ENCODE results near the gene ITPKB.

The ITPKB gene

DNA sequence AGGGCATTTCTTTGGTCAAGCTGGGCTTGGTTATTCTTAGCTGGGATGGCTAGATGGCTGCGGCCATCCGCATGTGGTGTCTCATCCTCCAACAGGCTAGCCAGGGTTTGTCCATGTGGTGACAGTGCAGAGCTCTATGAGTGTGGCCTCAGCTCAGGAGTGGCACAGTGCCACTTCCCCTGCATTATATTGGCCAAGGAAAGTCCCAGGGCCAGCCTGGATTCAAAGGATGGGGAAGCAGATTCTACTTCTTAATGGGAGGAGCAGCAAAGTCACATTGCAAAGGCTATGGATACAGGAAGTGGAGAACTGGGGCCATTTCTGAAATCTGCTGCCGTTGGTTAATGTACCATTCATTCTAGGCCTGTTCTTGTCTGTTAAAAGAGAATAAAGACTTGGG, 156.1 kb downstream of the ITPKB start:
- in situ Hi-C loops (cut with MboI; ENCODE audit: low sequenced_read_pairs, unreplicated experiment), result no loop called here
- TF ChIP-seq, protein P1, sequence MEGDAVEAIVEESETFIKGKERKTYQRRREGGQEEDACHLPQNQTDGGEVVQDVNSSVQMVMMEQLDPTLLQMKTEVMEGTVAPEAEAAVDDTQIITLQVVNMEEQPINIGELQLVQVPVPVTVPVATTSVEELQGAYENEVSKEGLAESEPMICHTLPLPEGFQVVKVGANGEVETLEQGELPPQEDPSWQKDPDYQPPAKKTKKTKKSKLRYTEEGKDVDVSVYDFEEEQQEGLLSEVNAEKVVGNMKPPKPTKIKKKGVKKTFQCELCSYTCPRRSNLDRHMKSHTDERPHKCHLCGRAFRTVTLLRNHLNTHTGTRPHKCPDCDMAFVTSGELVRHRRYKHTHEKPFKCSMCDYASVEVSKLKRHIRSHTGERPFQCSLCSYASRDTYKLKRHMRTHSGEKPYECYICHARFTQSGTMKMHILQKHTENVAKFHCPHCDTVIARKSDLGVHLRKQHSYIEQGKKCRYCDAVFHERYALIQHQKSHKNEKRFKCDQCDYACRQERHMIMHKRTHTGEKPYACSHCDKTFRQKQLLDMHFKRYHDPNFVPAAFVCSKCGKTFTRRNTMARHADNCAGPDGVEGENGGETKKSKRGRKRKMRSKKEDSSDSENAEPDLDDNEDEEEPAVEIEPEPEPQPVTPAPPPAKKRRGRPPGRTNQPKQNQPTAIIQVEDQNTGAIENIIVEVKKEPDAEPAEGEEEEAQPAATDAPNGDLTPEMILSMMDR (IDR thresholded peaks at IDR 0.05; ENCODE audit: borderline replicate concordance, control extremely low read depth, extremely low read depth, insufficient read depth, missing control alignments), result no peak
- DNase-seq (ENCODE audit: low spot score), result no peak
